Activated naive CD8-positive, alpha-beta T cell treated with anti-CD3 and anti-CD28 coated beads, Interleukin-2, amount 50 U/mL, for 24 hours (primary cell): ENCODE data around the gene TMEM41B.
A peak's percentile ranks its signal among the peaks of the same experiment; 100 is the strongest.
"Not testable (repeated sequence)": the region's sequence is repeated elsewhere in the genome, so short reads cannot be mapped to it uniquely, and the experiment has no call there.

Source experiments
- ATAC-seq: fragments of 150-1000 bp; cut with Tn5 transposase; one replicate; pipeline ENCODE4 v1.10.0; 2021
- DNase-seq: peaks from one replicate; pipeline ENCODE4 v3.0.0; 2021
- H3K27ac Mint-ChIP-seq: one replicate; pipeline ENCODE4 v1.8.0; 2021; ENCODE audit warnings: mild to moderate bottlenecking, mixed read lengths
- H3K27me3 Mint-ChIP-seq: one replicate; pipeline ENCODE4 v1.8.0; 2021; ENCODE audit warnings: mixed read lengths
- H3K36me3 Mint-ChIP-seq: one replicate; pipeline ENCODE4 v1.8.0; 2021; ENCODE audit warnings: low read depth, mixed read lengths
- H3K4me1 Mint-ChIP-seq: one replicate; pipeline ENCODE4 v1.8.0; 2021; ENCODE audit warnings: mixed read lengths
- H3K4me3 Mint-ChIP-seq: one replicate; pipeline ENCODE4 v1.8.0; 2021; ENCODE audit warnings: mild to moderate bottlenecking, moderate library complexity, mixed read lengths
- H3K9me3 Mint-ChIP-seq: one replicate; pipeline ENCODE4 v1.8.0; 2021; ENCODE audit warnings: mixed read lengths

The TMEM41B gene

DNA sequence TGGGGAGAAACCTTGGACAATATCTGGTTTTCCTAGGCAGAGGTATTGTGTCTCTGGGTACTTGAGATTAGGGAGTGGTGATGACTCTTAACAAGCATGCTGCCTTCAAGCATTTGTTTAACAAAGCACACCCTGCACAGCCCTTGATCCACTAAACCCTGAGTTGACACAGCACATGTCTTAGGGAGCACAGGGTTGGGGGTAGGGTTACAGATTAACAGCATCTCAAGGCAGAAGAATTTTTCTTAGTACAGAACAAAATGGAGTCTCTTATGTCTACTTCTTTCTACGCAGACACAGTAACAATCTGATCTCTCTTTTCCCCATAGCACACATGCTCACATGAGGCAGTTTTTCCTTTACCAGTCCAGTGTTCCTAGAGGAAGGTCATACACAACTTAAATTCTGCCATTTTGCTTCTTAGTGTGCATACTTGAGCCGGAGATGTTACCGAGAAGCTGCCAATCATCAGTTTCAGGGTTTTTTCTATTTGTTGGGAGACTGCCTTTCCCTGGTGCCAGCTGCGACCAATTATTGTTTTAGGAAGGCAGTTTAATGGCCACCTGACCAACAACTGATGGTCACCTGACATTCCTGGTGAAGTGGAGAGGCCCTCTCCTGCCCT, 5.1 kb upstream of the TMEM41B start:
- H3K27ac Mint-ChIP-seq, ATAC-seq, H3K4me3 Mint-ChIP-seq, H3K27me3 Mint-ChIP-seq, DNase-seq, H3K9me3 Mint-ChIP-seq, H3K4me1 Mint-ChIP-seq, H3K36me3 Mint-ChIP-seq: not testable (repeated sequence)

GRCh38 chr11:9318442-9319376, 4.3 kb upstream of the TMEM41B start:
- H3K4me1 Mint-ChIP-seq: peaks cover 13% of the 10 kb centered on the region
- H3K4me3 Mint-ChIP-seq, ATAC-seq, H3K27ac Mint-ChIP-seq, H3K9me3 Mint-ChIP-seq, H3K27me3 Mint-ChIP-seq, DNase-seq, H3K36me3 Mint-ChIP-seq: not testable (repeated sequence)

DNA sequence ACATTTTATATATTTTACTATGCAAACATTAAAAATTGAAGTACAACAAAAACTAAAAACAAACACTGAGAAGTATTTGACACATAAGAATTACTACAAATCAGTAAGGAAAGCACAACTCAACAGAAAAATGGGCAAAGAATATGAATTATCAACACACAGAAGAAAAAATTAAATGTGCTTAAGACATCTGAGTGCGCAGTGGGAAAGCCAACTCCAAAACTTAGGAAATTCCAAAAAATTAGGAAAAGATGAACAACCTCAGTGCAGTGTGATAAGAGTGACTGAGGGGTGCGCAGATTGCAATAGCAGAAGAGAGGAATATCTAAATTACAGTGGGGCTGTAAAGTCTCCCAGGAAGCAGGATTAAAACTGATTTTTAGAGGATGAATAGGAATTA, 1.9 kb upstream of the TMEM41B start:
- H3K9me3 Mint-ChIP-seq: no peaks in the 10 kb centered on the region
- H3K27me3 Mint-ChIP-seq: peaks cover 5% of the 10 kb centered on the region
- H3K4me3 Mint-ChIP-seq: no peak overlapping the region
- peaks cover 1% of the 10 kb centered on the region for H3K36me3 Mint-ChIP-seq
- ATAC-seq (no peak), DNase-seq (no peak)
- H3K27ac Mint-ChIP-seq: no peak overlapping the region
- peaks cover 34% of the 10 kb centered on the region for H3K4me1 Mint-ChIP-seq

- peaks cover 44% of the 10 kb centered on the region for H3K4me1 Mint-ChIP-seq
- H3K27me3 Mint-ChIP-seq: peaks cover 5% of the 10 kb centered on the region
- H3K9me3 Mint-ChIP-seq: no peaks in the 10 kb centered on the region
- H3K27ac Mint-ChIP-seq: peak overlapping the region; percentile 88
- DNase-seq (peak; percentile 10), ATAC-seq (no peak)
- peaks cover 1% of the 10 kb centered on the region for H3K36me3 Mint-ChIP-seq
- peak overlapping the region; percentile 98 for H3K4me3 Mint-ChIP-seq
These were observed 790 bp upstream of the TMEM41B start for GRCh38 chr11:9315078-9315688.

- Mint-ChIP-seq H3K9me3 (no peaks in the 10 kb centered on the region), H3K4me3 (peak overlapping the region; percentile 98), H3K27me3 (peaks cover 5% of the 10 kb centered on the region), H3K27ac (peak overlapping the region; percentile 97), H3K36me3 (peaks cover 1% of the 10 kb centered on the region), H3K4me1 (peaks cover 46% of the 10 kb centered on the region)
- ATAC-seq: no peak
- peak; percentile 36 for DNase-seq
These were observed 624 bp downstream of the TMEM41B start for GRCh38 chr11:9313648-9314290.

GRCh38 chr11:9310485-9311090, 3.8 kb downstream of the TMEM41B start:
- no peaks in the 10 kb centered on the region for H3K9me3 Mint-ChIP-seq
- H3K27me3 Mint-ChIP-seq: no peaks in the 10 kb centered on the region
- H3K4me3 Mint-ChIP-seq: no peak overlapping the region
- no peak for ATAC-seq
- no peak overlapping the region for H3K27ac Mint-ChIP-seq
- DNase-seq: no peak
- H3K36me3 Mint-ChIP-seq: peaks cover 6% of the 10 kb centered on the region
- peaks cover 54% of the 10 kb centered on the region for H3K4me1 Mint-ChIP-seq

DNA sequence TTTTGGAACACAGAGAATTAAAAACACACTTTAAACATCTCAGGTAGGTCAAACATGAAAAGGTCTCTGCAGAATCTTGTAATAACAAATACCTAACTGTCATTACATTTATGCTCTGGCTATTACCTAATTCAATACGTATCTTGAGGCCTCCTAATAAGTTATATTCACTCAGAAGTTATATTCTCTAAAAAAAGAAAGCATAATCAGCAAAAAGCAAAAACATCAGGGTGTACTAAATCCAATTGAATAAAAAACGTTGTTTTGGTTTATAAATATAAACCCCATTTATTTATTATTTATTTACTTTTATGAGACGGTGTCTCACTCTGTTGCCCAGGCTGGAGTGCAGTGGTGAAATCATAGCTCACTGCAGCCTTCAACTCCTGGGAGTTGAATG, 10.2 kb downstream of the TMEM41B start:
- Mint-ChIP-seq H3K4me1 (peaks cover 8% of the 10 kb centered on the region), H3K27me3 (no peaks in the 10 kb centered on the region), H3K27ac (no peak overlapping the region), H3K4me3 (no peak overlapping the region), H3K36me3 (peaks cover 4% of the 10 kb centered on the region), H3K9me3 (no peaks in the 10 kb centered on the region)
- DNase-seq: no peak
- ATAC-seq: no peak

GRCh38 chr11:9302448-9302847, 11.9 kb downstream of the TMEM41B start:
- DNase-seq (no peak), ATAC-seq (no peak)
- Mint-ChIP-seq H3K9me3 (no peaks in the 10 kb centered on the region), H3K4me3 (no peak overlapping the region), H3K36me3 (peaks cover 2% of the 10 kb centered on the region), H3K4me1 (peaks cover 4% of the 10 kb centered on the region), H3K27me3 (no peaks in the 10 kb centered on the region), H3K27ac (no peak overlapping the region)

GRCh38 chr11:9301720-9302119, 12.7 kb downstream of the TMEM41B start:
- DNase-seq (no peak), ATAC-seq (no peak)
- H3K4me3 Mint-ChIP-seq: no peak overlapping the region
- H3K27me3 Mint-ChIP-seq: no peaks in the 10 kb centered on the region
- H3K4me1 Mint-ChIP-seq: peaks cover under 1% of the 10 kb centered on the region
- H3K36me3 Mint-ChIP-seq: peaks cover 2% of the 10 kb centered on the region
- H3K9me3 Mint-ChIP-seq: no peaks in the 10 kb centered on the region
- H3K27ac Mint-ChIP-seq: no peak overlapping the region

GRCh38 chr11:9293646-9294045, 20.7 kb downstream of the TMEM41B start:
- H3K9me3 Mint-ChIP-seq: no peaks in the 10 kb centered on the region
- no peak overlapping the region for H3K27ac Mint-ChIP-seq
- peaks cover 8% of the 10 kb centered on the region for H3K36me3 Mint-ChIP-seq
- ATAC-seq: no peak
- H3K4me1 Mint-ChIP-seq: peaks cover 7% of the 10 kb centered on the region
- DNase-seq: no peak
- H3K4me3 Mint-ChIP-seq: no peak overlapping the region
- no peaks in the 10 kb centered on the region for H3K27me3 Mint-ChIP-seq

- H3K4me1 Mint-ChIP-seq: peaks cover 12% of the 10 kb centered on the region
- H3K27ac Mint-ChIP-seq: no peak overlapping the region
- DNase-seq: no peak
- no peak for ATAC-seq
- H3K4me3 Mint-ChIP-seq: no peak overlapping the region
- H3K27me3 Mint-ChIP-seq: no peaks in the 10 kb centered on the region
- no peaks in the 10 kb centered on the region for H3K9me3 Mint-ChIP-seq
- peaks cover 9% of the 10 kb centered on the region for H3K36me3 Mint-ChIP-seq
These were observed 28.4 kb downstream of the TMEM41B start for GRCh38 chr11:9285850-9286587.

- no peak overlapping the region for H3K27ac Mint-ChIP-seq
- peak; percentile 55 for DNase-seq
- no peaks in the 10 kb centered on the region for H3K9me3 Mint-ChIP-seq
- H3K4me3 Mint-ChIP-seq: no peak overlapping the region
- peaks cover 4% of the 10 kb centered on the region for H3K36me3 Mint-ChIP-seq
- no peaks in the 10 kb centered on the region for H3K27me3 Mint-ChIP-seq
- H3K4me1 Mint-ChIP-seq: peaks cover 19% of the 10 kb centered on the region
- peak; percentile 90 for ATAC-seq
These were observed 33.6 kb downstream of the TMEM41B start for GRCh38 chr11:9280655-9281301.

DNA sequence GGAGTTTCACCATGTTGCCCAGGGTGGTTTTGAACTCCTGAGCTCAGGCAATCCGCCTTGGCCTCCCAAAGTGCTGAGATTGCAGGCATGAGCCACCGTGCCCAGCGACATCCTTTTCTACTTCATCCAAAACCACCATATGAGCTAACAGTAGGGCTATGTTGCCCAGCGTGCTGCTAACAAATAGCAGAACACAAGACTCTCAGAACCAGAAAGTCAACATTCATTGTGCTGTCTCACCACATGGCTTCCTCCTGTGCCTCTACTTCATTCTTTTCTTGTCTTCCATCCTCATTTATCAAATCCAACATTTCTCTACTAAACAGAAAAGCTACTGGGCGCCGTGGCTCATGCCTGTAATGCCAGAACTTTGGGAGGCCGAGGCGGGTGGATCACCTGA, 37.2 kb downstream of the TMEM41B start:
- no peak for ATAC-seq
- Mint-ChIP-seq H3K9me3 (no peaks in the 10 kb centered on the region), H3K27ac (no peak overlapping the region), H3K27me3 (no peaks in the 10 kb centered on the region), H3K4me1 (peaks cover 24% of the 10 kb centered on the region), H3K36me3 (no peaks in the 10 kb centered on the region), H3K4me3 (no peak overlapping the region)
- no peak for DNase-seq
